ENCODE measurements around the gene WNK2. TPM values are rescaled to one million over a fixed set of nuclear protein-coding genes. Genes with fewer than 3 reads are reported as not detected.

WNK2 gene
- total RNA-seq, 1 experiment from 2014 or later: 8.9 TPM

DNA sequence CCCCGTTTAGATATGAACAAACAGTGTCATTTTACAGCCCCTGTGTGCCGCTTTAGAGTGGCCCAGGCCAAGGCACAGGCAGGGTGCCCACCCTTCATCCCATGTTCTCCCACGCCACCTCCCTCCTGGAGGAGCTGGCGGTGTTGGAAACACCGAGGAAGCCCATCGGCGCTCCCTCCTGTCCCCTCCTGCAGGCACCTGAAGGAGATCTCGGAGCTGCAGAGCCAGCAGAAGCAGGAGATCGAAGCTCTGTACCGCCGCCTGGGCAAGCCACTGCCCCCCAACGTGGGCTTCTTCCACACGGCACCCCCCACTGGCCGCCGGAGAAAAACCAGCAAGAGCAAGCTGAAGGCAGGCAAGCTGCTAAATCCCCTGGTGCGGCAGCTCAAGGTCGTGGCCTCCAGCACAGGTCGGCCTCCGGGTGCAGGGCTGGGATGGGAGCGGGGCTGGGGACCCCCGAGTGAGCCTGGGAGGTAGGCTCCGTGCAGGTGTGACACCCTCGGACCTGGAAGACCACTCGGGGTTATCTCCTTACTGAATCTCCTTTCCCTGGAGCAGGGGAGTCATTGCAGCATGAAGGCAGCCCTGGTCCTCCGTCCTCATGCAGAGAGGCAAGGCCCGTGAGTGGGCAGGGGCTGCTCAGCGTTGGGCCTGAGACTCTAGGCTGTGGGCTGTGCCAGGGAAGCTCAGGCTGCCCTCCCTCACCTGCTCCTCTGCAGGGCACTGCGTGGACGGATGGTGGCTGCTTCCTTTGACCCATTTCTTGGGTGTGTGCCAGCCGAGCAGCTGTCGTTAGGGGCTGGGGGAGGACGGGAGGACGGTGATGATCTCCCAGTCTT lies 113.9 kb downstream of the WNK2 start:
- DNase-seq (ENCODE audit: low spot score): no peak
- in situ Hi-C loops (cut with HindIII; ENCODE audit: low sequenced_read_pairs): no loop called here

DNA sequence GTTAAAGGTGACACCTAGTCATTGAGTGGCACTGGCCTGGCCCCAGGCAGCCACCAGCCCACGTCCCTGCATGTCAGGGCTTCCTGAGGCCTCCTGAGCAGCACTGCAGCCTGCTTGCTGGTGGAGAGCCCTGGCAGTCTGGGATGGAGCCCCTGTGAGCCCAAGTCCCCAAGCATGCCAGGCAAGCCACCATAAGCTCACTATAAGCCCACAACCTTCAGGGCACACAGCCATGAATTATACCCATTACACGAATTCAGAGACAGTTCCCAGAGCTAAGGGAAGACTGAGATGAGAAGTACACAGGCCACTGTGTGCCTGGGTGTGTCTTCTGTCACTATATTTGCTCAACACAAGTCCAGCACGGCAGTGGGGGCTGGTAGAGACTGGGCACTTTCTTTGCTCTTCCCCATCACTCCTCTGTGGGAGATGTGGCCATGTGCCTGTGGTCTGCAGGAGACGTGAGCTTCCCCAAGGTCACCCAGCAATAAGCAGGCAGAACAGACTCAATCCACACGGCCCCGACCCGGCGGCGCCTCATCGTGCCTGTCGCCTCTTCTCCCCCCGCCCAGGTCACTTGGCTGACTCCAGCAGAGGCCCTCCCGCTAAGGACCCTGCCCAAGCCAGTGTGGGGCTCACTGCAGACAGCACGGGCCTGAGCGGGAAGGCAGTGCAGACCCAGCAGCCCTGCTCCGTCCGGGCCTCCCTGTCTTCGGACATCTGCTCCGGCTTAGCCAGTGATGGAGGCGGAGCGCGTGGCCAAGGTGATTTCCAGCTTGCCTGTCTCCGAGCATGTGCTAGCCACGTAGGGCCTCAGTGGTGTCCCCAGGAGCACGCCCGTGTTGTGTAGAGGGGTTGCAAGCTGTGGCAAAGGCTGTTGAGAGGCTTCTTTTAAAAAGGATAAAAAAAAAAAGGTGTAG lies 114.8 kb downstream of the WNK2 start:
- peak; percentile 53 for DNase-seq (ENCODE audit: low spot score)

GRCh38 chr9:93299418-93300174 lies 115.7 kb downstream of the WNK2 start:
- in situ Hi-C loops (cut with HindIII; ENCODE audit: low sequenced_read_pairs): no loop called here
- DNase-seq (ENCODE audit: low spot score): peak; percentile 62

More for the DNA sequence above, 114.8 kb downstream of the WNK2 start:
- in situ Hi-C loops (cut with HindIII; ENCODE audit: low sequenced_read_pairs): no loop called here

- no peak for DNase-seq (ENCODE audit: low spot score)
- in situ Hi-C loops (cut with HindIII; ENCODE audit: low sequenced_read_pairs): no loop called here
These were observed 116.2 kb downstream of the WNK2 start for GRCh38 chr9:93300175-93300572.

- DNase-seq (ENCODE audit: low spot score): no peak
- in situ Hi-C loops (cut with HindIII; ENCODE audit: low sequenced_read_pairs): no loop called here
These were observed 116.7 kb downstream of the WNK2 start for GRCh38 chr9:93300585-93301081.

DNA sequence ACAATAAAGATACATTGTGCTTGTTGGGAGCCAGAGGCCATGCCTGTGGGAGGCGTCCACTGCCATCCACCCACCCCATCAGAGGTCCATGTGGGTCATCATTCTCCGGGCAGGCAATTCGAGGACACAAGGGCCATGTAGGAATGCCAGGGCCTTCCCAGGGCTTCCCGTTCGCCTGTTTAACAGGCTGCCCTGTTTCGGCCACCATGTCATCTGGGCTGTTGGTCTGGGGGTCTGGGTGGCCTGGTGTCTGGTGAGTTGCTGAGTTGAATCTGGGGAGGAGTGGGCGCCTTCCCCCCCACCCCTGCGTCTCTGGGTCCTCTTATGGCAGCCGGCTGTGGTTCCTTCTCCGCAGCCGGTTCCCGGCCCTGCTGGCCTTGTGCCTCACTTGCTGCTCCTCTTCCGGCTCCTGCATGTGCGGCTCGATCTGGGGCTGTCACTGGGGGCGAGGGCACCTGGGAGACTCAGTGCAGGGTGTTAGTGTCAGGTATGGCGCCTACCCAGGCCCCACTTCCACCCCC lies 117.4 kb downstream of the WNK2 start:
- in situ Hi-C loops (cut with HindIII; ENCODE audit: low sequenced_read_pairs): no loop called here
- no peak for DNase-seq (ENCODE audit: low spot score)

GRCh38 chr9:93301911-93302541 lies 118.1 kb downstream of the WNK2 start:
- in situ Hi-C loops (cut with HindIII; ENCODE audit: low sequenced_read_pairs): no loop called here
- DNase-seq (ENCODE audit: low spot score): no peak

DNA sequence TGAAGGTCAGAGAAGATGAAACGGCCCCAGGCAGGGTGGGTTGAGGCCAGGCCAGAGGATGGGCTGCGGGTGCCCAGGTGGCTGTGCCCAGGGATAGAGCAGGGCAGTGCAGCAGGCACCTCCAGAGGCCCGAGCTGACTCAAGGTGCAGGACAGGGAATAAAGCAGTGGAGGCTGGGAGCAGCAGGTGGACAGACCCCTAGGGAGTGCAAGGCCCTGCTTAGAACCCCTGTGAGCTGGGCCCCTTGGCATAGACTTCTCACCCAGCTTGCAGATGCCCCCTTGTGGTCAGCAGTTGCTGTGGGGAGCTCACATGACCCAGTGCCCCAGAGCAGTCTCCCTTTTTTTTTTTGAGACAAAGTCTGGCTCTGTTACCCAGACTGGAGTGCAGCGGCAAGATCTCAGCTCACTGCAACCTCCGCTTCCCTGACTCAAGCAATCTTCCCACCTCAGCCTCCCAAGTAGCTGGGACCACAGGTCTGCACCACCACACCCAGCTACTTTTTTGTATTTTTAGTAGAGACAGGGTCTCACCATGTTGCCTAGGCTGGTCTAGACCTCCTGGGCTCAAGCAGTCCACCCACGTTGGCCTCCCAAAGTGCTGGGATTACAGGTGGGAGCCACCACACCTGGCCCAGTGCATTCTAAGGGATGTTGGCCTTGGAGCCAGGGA lies 118.8 kb downstream of the WNK2 start:
- peak; percentile 30 for DNase-seq (ENCODE audit: low spot score)
- in situ Hi-C loops (cut with HindIII; ENCODE audit: low sequenced_read_pairs): no loop called here

DNA sequence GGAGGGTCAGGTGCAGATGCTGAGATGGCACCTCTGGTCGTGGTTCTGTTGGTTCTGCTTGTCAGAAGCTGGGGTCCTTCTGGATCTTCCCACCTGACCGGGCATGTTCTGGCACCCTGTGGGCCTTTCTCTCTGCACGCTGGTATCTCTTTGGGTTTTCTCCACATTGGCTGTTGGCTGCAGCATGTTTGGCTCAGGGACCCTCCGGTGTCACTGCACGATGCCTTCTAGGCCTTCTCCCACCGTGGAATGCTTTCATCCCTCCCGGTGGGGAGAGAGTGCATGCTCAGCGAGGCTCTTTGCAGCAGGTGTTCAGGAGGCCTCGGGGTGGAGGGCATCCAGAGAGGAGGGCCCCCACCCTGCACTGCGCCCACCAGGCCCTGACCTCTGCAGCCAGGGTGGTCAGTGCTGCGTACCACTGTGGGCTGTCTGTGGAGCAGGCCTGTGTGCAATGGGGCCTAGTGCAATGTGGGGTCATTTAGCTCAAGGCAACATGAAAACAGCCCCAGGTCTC lies 119.4 kb downstream of the WNK2 start:
- no peak for DNase-seq (ENCODE audit: low spot score)

GRCh38 chr9:93303806-93304573 lies 120.1 kb downstream of the WNK2 start:
- in situ Hi-C loops (cut with HindIII; ENCODE audit: low sequenced_read_pairs): no loop called here
- no peak for DNase-seq (ENCODE audit: low spot score)

More for the DNA sequence above, 119.4 kb downstream of the WNK2 start:
- in situ Hi-C loops (cut with HindIII; ENCODE audit: low sequenced_read_pairs): no loop called here

DNA sequence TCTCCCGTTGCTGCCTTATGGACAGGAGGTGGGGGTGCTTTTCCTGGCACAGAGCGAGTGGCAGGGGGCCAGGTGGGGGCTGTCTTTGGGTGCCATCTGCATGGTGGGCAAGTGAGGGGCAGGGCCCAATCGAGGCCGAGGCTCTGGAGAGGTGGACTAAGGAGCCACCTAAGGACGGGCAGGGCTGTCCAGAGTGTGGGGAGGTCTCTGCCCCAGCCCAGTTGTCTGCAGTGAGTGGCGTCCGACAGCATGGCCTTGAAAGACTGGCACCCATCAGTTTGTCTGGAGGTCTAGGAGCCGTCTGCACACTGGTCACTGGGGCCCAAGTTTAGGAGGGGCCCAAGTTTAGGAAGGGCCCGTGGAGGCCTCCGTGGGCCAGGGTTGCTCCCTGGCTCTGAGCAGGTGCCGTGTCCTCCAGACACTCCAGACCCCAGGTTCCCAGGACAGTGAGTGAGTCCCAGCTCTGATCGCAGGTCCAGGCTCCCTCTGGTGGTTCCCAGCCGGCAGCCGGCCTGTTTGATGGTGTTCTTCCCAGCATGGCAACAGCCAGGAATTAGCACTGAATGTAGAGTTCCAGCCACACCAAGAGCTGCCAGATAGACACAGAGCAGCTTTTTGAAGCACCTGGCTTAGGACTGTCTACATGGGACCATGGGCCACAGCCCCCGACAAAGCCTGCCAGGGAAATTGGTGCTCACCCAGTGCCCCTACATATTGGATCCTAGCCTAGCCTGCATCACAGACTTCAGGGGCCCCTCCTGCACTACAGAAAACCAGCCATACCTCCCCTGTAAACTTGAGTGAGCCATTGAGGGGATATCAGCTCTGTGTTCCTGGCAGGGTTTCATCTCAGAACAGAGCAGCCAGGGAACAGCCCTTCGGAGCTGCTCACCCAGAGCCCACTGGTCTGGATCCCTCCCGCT lies 120.9 kb downstream of the WNK2 start:
- DNase-seq (ENCODE audit: low spot score): peak; percentile 83
- in situ Hi-C loops (cut with HindIII; ENCODE audit: low sequenced_read_pairs): no loop called here

DNA sequence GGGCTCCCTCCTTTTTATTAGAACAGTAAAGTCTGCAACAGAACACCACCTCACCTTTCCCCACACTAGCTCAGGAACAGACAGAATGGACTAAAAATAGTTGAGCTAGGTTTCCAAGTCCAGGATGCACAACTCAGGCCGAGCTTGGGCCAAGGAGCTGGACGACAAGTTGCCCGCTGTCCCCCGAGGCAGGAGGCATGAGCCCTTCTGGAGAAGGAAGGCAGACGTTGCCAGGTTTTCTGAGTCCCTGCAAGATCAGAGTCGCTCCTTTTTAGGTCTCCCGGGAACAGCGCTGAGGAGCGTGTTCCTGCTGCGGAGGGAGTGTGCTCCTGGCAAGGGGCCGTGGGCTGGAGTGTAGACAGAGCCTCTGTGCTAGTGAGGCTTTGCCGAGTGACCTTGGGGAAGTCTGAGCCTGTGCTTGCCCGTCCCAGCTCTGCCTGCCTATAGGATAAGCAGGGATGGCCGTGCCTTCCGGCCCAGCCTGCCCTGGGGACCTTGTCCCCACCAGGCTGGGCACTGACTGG lies 121.6 kb downstream of the WNK2 start:
- peak; percentile 55 for DNase-seq (ENCODE audit: low spot score)
- in situ Hi-C loops (cut with HindIII; ENCODE audit: low sequenced_read_pairs): no loop called here

DNA sequence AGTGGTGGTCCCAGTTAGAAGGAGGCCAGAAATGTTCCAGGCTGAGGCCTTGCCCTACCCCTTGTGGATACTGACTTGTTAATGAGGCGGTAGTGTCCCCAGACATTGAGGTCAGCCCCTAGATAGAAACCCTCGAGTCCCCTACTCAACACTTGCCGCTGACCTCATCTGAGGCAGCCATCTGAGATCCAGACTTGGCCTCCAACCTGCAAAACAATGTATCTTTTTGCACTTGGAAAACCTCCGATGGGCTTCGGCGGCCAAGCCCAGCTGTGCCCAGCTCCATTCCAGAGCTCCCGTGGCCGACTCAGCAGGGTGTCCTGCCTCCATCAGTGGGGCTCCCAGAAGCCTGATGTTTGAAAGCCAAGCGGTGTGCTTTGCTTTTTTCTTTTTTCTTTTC lies 122.1 kb downstream of the WNK2 start:
- in situ Hi-C loops (cut with HindIII; ENCODE audit: low sequenced_read_pairs): no loop called here
- no peak for DNase-seq (ENCODE audit: low spot score)

- in situ Hi-C loops (cut with HindIII; ENCODE audit: low sequenced_read_pairs): no loop called here
These were observed 122.7 kb downstream of the WNK2 start for GRCh38 chr9:93306579-93307091.

DNA sequence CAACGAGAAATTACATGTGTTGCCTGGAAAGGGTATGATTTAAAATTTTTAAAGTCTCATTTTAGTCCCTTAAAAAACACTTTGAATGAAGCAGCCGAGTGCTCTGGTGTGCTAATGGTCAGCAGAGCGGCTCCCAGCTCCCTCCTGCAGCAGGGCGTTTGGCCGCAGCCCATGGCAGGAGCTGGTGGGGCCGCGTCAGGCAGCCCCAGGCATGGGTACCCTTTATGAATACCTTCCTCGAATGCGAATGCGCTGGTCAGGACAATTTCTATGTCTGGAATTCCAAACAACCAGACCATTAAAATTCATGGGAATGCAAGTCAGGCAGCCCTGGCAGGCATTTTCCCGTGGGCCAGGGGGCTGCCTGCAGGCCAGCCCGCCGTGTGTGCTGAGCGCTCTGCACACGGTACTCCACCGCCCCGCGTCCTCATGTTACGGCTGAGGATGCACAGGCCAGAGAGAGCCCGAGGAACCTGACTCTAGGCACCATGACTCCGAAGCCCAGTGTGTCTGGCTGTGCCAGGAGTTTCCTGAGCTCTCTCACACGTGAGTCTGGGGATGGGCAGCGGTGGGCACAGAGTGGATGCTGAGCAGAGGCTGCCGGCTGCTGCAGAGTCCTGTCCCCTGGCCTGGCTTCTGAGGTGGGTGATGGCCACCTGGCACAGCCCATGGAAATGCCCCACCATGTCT lies 123.7 kb downstream of the WNK2 start:
- in situ Hi-C loops (cut with HindIII; ENCODE audit: low sequenced_read_pairs): no loop called here
- DNase-seq (ENCODE audit: low spot score): no peak

More at GRCh38 chr9:93306579-93307091, 122.7 kb downstream of the WNK2 start:
- DNase-seq (ENCODE audit: low spot score): no peak

Measured in G401 (cell line).